ENCODE measurements around the gene ACAP1. TPM values are rescaled to one million over a fixed set of nuclear protein-coding genes. Genes with fewer than 3 reads are reported as not detected.

ACAP1 gene
- total and polyA plus RNA-seq, 9 of the 15 experiments (the other 6 are each of a cell fraction or from before 2014, with no cell fraction given): 0.15 to 8.5 (median 2.4) TPM

- peak; percentile 98 for TF ChIP-seq GABPA (tag; conservative IDR thresholded peaks at IDR 0.05; ENCODE audit: low read depth)
- no peak for TF ChIP-seq ZNF354B (CRISPR knock-in tag; IDR thresholded peaks at IDR 0.05)
- TF ChIP-seq ZBTB8A (IDR thresholded peaks at IDR 0.05; ENCODE audit: partially characterized antibody): no peak
- TF ChIP-seq, protein P1, sequence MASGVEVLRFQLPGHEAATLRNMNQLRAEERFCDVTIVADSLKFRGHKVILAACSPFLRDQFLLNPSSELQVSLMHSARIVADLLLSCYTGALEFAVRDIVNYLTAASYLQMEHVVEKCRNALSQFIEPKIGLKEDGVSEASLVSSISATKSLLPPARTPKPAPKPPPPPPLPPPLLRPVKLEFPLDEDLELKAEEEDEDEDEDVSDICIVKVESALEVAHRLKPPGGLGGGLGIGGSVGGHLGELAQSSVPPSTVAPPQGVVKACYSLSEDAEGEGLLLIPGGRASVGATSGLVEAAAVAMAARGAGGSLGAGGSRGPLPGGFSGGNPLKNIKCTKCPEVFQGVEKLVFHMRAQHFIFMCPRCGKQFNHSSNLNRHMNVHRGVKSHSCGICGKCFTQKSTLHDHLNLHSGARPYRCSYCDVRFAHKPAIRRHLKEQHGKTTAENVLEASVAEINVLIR (CRISPR knock-in tag; IDR thresholded peaks at IDR 0.05): peak; percentile 86
- no peak for TF ChIP-seq CBX3 (IDR thresholded peaks at IDR 0.05; ENCODE audit: borderline replicate concordance in 1 of 2, low read length in 2 of 2)
- TF ChIP-seq MCM5 (IDR thresholded peaks at IDR 0.05; ENCODE audit: low read depth): no peak
- TF ChIP-seq HNRNPL (IDR thresholded peaks at IDR 0.05; ENCODE audit: low read depth, low read length): no peak; the same call in 1 of the 2 replicates
- TF ChIP-seq POLR2A (conservative IDR thresholded peaks at IDR 0.05): peak; percentile 73
- peak; percentile 59 for TF ChIP-seq ATF7 (IDR thresholded peaks at IDR 0.05)
- TF ChIP-seq ARID1B (IDR thresholded peaks at IDR 0.05): no peak
- no peak for TF ChIP-seq PBX2 (CRISPR knock-in tag; IDR thresholded peaks at IDR 0.05; ENCODE audit: low read depth)
- TF ChIP-seq PBX2 (tag; conservative IDR thresholded peaks at IDR 0.05; ENCODE audit: low read depth): no peak
- no peak for TF ChIP-seq ZNF133 (CRISPR knock-in tag; IDR thresholded peaks at IDR 0.05)
- no peak for TF ChIP-seq ZC3H11A (IDR thresholded peaks at IDR 0.05; ENCODE audit: low read depth, low read length)
- TF ChIP-seq HMGN3 (IDR thresholded peaks at IDR 0.05; ENCODE audit: borderline replicate concordance, extremely low read depth, insufficient read length, low read depth, low read length): peak; percentile 55
- peak; percentile 71 for TF ChIP-seq POU5F1 (IDR thresholded peaks at IDR 0.05; ENCODE audit: borderline replicate concordance, low read depth, low read length, partially characterized antibody)
- peak; percentile 96 for TF ChIP-seq GABPB1 (CRISPR knock-in tag; IDR thresholded peaks at IDR 0.05)
- TF ChIP-seq PCBP1 (IDR thresholded peaks at IDR 0.05; ENCODE audit: low read depth, low read length, poor library complexity, severe bottlenecking): peak; percentile 81
- 0 out of 2 replicates have a peak, but pooled peaks have one; percentile 17 for TF ChIP-seq MBD2 (IDR thresholded peaks at IDR 0.05; ENCODE audit: borderline replicate concordance, low read depth)
- no peak for TF ChIP-seq FOXA1 (IDR thresholded peaks at IDR 0.05; ENCODE audit: borderline replicate concordance)
- no peak for TF ChIP-seq ZNF140 (CRISPR knock-in tag; IDR thresholded peaks at IDR 0.05)
These were observed 21.4 kb upstream of the ACAP1 start, which contains the start of gene GPS2 (continued) for GRCh38 chr17:7314719-7315569.

Data from K562 (cell line).